K562 (cell line): ENCODE measurements around the gene FN3KRP. TPM values are rescaled to one million over a fixed set of nuclear protein-coding genes. Genes with fewer than 3 reads are reported as not detected.

Source experiments
- CHD2 ChIP-seq: IDR thresholded peaks from 2 replicates; pipeline ENCODE4 v1.6.1; 2011; ENCODE audit warnings: low read depth, low read length
- CREB1 ChIP-seq, 2 experiments: sonication (generic) in 1 of 2; formaldehyde crosslinking in 1 of 2; IDR thresholded peaks; 2 replicates each; pipeline versions ENCODE4 v1.6.1 to v1.8.0; 2012 to 2022; ENCODE audit warnings: inconsistent platforms in 1 of 2, mild to moderate bottlenecking in 1 of 2, missing genetic modification reagents in 1 of 2, moderate library complexity in 1 of 2
- CXXC5 ChIP-seq: fragments of 250-450 bp; sonication (Bioruptor Pico); IDR thresholded peaks from 2 replicates; pipeline ENCODE4 v1.8.0; 2022; ENCODE audit warnings: inconsistent platforms, mild to moderate bottlenecking, moderate library complexity
- HDAC8 ChIP-seq: fragments of 450-650 bp; IDR thresholded peaks from 2 replicates; pipeline ENCODE4 v1.6.1; 2016; ENCODE audit warnings: mild to moderate bottlenecking, missing genetic modification characterization, moderate library complexity, missing compliant biosample characterization
- LARP7 ChIP-seq: fragments of 450-650 bp; IDR thresholded peaks from 2 replicates; pipeline ENCODE4 v1.6.1; 2016
- SIX5 ChIP-seq, 2 experiments: IDR thresholded peaks; 2 replicates each; pipeline ENCODE4 v1.6.1; 2011; ENCODE audit warnings: low read length in 2 of 2, borderline replicate concordance in 1 of 2, low read depth in 1 of 2, mild to moderate bottlenecking in 1 of 2, moderate library complexity in 1 of 2; ENCODE audit not compliant: insufficient read depth in 1 of 2
- ZKSCAN3 ChIP-seq: fragments of 250-450 bp; sonication (Bioruptor Pico); IDR thresholded peaks from 2 replicates; pipeline ENCODE4 v1.4.0; 2020
- ZNF780A ChIP-seq: fragments of 250-450 bp; sonication (Bioruptor Pico); IDR thresholded peaks from 2 replicates; pipeline ENCODE4 v1.5.0; 2021; ENCODE audit warnings: mild to moderate bottlenecking
- polyA plus RNA-seq, 8 experiments: library from polyadenylated mRNA; depleted of rRNA in 4 of 8; stranded (reverse) in 5 of 8; unstranded in 3 of 8; fragments of >200 nt; fragmentation: Nextera tagmentation in 2 of 8; fragmentation: Illumina TruSeq in 1 of 8; extraction: Ambion mirVana in 2 of 8; extraction: Trizol in 1 of 8; gene quantifications; 2 replicates each; pipeline versions ENCODE4 v1.2.1 to v1.2.3, GENCODE V29; 2011 to 2014; ENCODE audit warnings: inconsistent platforms in 1 of 8, missing spikeins in 1 of 8
- total RNA-seq, 7 experiments: library from RNA; depleted of rRNA in 6 of 7; stranded (reverse); fragments of >200 nt in 6 of 7; fragmentation: Illumina TruSeq in 2 of 7; extraction: Trizol in 2 of 7; gene quantifications; 2 replicates each; pipeline versions ENCODE4 v1.2.1 to v1.2.3, GENCODE V29; 2011 to 2021; ENCODE audit warnings: low replicate concordance in 1 of 7
- TF ChIP-seq, protein P1 (sequence below): sonication (generic); formaldehyde crosslinking; IDR thresholded peaks from 2 replicates; pipeline ENCODE4 v1.8.0; 2022; ENCODE audit warnings: mild to moderate bottlenecking, missing genetic modification reagents
- TF ChIP-seq, protein P2 (sequence below), 2 experiments: fragments of 450-650 bp; IDR thresholded peaks; 2 replicates each; pipeline ENCODE4 v1.6.1; 2016; ENCODE audit warnings: mild to moderate bottlenecking in 2 of 2, borderline replicate concordance in 1 of 2, low read depth in 1 of 2, moderate library complexity in 1 of 2
- TF ChIP-seq, protein P3 (sequence below), 3 experiments: IDR thresholded peaks in 2 of 3; conservative IDR thresholded peaks in 1 of 3; 2 replicates each; pipeline ENCODE4 v1.5.1; 2011 to 2012; ENCODE audit warnings: low read length in 3 of 3, mild to moderate bottlenecking in 3 of 3, control low read depth in 2 of 3, improper control_type of control experiment in 1 of 3, inconsistent platforms in 1 of 3, low read depth in 1 of 3, mixed read lengths in 1 of 3, moderate library complexity in 1 of 3; ENCODE audit not compliant: insufficient read depth in 2 of 3
- TF ChIP-seq, protein P4 (sequence below): fragments of 450-650 bp; IDR thresholded peaks from 2 replicates; pipeline ENCODE4 v1.6.1; 2016; ENCODE audit warnings: mild to moderate bottlenecking

The FN3KRP gene
- total and polyA plus RNA-seq, 9 of the 15 experiments (the other 6 are each of a cell fraction or from before 2014, with no cell fraction given) = 2.0 to 32.1 (median 24.9) TPM

DNA sequence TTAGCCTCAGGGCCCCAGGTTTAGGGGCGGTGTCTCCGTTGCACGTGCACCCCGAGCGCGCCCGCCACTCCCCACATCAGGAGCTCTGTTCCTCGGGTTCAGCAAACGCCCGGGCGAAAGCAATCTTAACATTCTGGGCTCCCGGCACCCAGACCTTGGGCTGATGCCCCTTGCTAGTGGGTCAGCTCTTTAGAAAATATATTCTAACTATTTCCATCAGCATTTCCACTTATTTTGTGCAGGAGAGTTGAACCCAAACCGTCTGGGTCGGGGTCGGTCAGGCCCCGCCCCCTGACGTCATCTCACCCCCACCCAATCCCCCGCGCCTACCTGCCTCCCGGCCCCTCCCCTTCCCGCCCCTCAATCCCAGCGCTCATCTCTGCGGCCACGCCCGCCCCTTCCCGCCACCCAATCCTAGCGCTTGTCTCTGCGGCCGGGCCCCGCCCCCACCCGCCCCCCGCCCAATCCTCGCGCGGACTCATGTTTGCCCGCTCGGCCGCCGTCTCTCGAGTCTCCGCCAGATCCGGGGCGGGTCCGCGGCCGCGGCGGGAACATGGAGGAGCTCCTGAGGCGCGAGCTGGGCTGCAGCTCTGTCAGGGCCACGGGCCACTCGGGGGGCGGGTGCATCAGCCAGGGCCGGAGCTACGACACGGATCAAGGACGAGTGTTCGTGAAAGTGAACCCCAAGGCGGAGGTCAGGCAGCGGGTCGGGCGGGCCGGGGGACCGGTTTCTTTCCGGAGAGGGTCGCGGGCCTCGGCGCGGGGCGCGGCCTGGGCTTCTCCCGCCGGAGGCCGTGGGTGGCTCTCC lies at the start of gene FN3KRP (continued):
- TF ChIP-seq, protein P1, sequence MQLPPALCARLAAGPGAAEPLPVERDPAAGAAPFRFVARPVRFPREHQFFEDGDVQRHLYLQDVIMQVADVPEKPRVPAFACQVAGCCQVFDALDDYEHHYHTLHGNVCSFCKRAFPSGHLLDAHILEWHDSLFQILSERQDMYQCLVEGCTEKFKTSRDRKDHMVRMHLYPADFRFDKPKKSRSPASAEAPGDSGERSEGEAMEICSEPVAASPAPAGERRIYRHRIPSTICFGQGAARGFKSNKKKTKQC (CRISPR knock-in tag) = peak; percentile 49; the same call in 1 of the 2 replicates
- TF ChIP-seq LARP7 (no peak), HDAC8 (no peak), ZKSCAN3 (no peak), SIX5 (IDR thresholded peaks at IDR 0.05; ENCODE audit: borderline replicate concordance in 1 of 2, insufficient read depth in 1 of 2, low read depth in 1 of 2, low read length in 2 of 2) (no peak), CXXC5 (CRISPR knock-in tag) (peak; percentile 20; the same call in 1 of the 2 replicates), CREB1 (IDR thresholded peaks at IDR 0.05) (0 out of 2 replicates have a peak, but pooled peaks have one; percentile 2), CREB1 (CRISPR knock-in tag; IDR thresholded peaks at IDR 0.05) (no peak; the same call in 1 of the 2 replicates), CHD2 (peak; percentile 45; the same call in 1 of the 2 replicates), ZNF780A (CRISPR knock-in tag) (no peak)
- TF ChIP-seq, protein P2, sequence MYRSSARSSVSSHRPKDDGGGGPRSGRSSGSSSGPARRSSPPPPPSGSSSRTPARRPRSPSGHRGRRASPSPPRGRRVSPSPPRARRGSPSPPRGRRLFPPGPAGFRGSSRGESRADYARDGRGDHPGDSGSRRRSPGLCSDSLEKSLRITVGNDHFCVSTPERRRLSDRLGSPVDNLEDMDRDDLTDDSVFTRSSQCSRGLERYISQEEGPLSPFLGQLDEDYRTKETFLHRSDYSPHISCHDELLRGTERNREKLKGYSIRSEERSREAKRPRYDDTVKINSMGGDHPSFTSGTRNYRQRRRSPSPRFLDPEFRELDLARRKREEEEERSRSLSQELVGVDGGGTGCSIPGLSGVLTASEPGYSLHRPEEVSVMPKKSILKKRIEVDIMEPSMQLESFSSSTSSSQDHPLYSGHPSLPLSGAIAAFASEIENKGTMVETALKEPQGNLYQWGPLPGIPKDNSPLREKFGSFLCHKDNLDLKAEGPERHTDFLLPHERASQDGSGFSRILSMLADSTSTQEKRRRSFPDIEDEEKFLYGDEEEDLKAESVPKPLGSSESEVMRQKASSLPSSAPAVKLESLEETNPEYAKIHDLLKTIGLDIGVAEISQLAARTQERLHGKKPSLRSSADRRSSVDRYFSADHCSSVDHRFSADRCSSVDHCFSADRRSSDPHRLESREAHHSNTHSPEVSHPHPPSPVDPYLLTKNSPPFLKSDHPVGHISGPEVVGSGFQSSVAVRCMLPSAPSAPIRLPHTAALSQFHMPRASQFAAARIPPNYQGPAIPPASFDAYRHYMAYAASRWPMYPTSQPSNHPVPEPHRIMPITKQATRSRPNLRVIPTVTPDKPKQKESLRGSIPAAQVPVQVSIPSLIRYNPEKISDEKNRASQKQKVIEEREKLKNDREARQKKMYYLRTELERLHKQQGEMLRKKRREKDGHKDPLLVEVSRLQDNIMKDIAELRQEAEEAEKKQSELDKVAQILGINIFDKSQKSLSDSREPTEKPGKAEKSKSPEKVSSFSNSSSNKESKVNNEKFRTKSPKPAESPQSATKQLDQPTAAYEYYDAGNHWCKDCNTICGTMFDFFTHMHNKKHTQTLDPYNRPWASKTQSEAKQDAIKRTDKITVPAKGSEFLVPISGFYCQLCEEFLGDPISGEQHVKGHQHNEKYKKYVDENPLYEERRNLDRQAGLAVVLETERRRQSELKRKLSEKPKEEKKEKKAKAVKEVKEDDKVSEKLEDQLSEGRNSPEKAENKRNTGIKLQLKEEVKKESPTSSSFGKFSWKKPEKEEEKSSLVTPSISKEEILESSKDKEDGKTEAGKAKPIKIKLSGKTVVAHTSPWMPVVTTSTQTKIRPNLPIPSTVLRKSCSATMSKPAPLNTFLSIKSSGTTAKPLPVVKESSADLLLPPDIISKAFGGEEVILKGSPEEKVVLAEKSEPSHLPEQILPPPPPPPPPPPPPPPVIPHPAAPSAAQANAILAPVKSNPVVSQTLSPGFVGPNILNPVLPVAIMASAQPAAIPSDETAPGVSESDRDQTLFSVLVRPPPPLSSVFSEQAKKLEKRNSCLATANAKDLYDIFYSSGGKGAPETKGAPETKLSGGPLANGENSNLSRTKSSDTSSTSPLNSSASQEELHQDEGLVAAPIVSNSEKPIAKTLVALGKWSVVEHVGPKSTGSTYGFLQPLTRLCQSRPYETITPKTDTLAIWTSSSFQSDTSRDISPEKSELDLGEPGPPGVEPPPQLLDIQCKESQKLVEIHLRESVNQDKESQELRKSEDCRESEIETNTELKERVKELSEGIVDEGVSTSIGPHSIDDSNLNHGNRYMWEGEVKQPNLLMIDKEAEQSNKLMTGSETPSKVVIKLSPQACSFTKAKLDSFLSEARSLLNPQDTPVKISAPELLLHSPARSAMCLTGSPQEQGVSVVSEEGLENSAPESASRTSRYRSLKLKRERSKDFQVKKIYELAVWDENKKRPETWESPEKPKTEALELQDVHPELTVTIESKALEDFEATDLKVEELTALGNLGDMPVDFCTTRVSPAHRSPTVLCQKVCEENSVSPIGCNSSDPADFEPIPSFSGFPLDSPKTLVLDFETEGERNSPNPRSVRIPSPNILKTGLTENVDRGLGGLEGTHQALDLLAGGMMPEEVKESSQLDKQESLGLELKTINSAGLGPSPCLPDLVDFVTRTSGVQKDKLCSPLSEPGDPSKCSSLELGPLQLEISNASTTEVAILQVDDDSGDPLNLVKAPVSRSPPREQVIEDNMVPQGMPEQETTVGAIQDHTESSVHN (IDR thresholded peaks at IDR 0.05; ENCODE audit: borderline replicate concordance in 1 of 2, low read depth in 1 of 2) = no peak
- TF ChIP-seq, protein P3, sequence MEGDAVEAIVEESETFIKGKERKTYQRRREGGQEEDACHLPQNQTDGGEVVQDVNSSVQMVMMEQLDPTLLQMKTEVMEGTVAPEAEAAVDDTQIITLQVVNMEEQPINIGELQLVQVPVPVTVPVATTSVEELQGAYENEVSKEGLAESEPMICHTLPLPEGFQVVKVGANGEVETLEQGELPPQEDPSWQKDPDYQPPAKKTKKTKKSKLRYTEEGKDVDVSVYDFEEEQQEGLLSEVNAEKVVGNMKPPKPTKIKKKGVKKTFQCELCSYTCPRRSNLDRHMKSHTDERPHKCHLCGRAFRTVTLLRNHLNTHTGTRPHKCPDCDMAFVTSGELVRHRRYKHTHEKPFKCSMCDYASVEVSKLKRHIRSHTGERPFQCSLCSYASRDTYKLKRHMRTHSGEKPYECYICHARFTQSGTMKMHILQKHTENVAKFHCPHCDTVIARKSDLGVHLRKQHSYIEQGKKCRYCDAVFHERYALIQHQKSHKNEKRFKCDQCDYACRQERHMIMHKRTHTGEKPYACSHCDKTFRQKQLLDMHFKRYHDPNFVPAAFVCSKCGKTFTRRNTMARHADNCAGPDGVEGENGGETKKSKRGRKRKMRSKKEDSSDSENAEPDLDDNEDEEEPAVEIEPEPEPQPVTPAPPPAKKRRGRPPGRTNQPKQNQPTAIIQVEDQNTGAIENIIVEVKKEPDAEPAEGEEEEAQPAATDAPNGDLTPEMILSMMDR (IDR thresholded peaks at IDR 0.05 in 2 of 3, conservative IDR thresholded peaks at IDR 0.05 in 1 of 3; ENCODE audit: insufficient read depth in 2 of 3, low read depth in 1 of 3, low read length in 3 of 3) = no peak
- TF ChIP-seq, protein P4, sequence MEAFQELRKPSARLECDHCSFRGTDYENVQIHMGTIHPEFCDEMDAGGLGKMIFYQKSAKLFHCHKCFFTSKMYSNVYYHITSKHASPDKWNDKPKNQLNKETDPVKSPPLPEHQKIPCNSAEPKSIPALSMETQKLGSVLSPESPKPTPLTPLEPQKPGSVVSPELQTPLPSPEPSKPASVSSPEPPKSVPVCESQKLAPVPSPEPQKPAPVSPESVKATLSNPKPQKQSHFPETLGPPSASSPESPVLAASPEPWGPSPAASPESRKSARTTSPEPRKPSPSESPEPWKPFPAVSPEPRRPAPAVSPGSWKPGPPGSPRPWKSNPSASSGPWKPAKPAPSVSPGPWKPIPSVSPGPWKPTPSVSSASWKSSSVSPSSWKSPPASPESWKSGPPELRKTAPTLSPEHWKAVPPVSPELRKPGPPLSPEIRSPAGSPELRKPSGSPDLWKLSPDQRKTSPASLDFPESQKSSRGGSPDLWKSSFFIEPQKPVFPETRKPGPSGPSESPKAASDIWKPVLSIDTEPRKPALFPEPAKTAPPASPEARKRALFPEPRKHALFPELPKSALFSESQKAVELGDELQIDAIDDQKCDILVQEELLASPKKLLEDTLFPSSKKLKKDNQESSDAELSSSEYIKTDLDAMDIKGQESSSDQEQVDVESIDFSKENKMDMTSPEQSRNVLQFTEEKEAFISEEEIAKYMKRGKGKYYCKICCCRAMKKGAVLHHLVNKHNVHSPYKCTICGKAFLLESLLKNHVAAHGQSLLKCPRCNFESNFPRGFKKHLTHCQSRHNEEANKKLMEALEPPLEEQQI = no peak
